Hypothalamus (tissue), 51 donors: ENCODE measurements around the gene ATG16L2.
"Not testable (repeated sequence)": the region's sequence is repeated elsewhere in the genome, so short reads cannot be mapped to it uniquely, and the experiment has no call there.

Experiments used
- DNase-seq, 51 donors: peaks; one replicate each; lab custom pipeline; 2025; lab: John Stamatoyannopoulos, UW

ATG16L2 gene

DNA sequence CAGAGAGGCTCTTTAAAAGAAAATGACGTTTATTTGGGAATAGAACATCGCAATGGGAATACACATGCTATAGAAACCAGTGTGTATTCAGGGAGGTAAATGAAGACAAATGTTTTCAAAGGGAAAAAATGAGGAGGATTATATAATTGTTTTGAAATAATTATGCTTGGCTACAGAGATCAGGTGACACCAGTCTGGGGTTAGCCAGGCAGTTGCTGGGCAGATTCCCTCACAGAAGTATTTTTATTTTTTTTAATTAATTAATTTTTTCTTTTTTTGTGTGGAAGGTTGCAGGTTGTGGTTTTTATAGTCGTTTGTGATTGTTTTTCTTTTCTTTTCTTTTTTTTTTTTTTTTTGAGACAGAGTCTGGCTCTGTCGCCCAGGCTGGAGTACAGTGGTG, 14.8 kb upstream of the ATG16L2 start:
- DNase-seq, result no peak

DNA sequence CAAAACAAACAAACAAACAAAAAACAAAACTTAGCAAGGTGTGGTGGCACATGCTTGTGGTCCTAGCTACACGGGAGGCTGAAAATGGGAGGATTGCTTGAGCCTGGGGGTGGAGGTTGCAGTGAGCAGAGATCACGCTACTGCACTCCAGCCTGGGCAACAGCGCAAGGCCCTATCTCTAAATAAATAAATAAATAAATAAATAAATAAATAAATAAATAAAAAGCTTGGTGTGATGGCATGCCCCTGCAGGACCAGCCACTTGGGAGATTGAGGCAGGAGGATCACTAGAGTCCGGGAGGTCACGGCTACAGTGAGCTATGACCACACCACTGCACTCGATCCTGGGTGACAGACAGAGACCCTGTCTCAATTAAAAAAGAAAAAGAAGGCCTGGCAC, 11.4 kb upstream of the ATG16L2 start:
- DNase-seq, result no peak

- DNase-seq, result no peak
Measured at GRCh38 chr11:72805216-72805615, 9.0 kb upstream of the ATG16L2 start.

DNA sequence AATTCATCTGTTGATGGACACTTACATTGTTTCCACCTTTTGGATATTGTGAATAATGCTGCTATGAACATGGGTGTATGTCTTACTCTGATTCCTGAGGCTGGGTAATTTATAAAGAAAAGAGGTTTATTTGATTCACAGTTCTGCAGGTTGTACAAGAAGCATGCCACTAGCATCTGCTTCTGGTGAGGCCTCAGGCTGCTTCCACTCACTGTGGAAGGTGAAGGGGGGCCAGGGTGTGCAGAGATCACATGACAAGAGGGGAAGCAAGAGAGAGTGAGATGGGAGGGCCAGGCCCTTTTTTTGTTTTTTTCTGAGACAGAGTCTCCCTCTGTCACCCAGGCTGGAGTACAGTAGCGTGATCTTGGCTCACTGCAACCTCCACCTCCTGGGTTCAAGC, 7.8 kb upstream of the ATG16L2 start:
- DNase-seq, result not testable (repeated sequence)

- DNase-seq, result no peak
Measured at GRCh38 chr11:72807021-72807693, 7.1 kb upstream of the ATG16L2 start.

GRCh38 chr11:72807792-72808191, 6.4 kb upstream of the ATG16L2 start:
- DNase-seq, result no peak

DNA sequence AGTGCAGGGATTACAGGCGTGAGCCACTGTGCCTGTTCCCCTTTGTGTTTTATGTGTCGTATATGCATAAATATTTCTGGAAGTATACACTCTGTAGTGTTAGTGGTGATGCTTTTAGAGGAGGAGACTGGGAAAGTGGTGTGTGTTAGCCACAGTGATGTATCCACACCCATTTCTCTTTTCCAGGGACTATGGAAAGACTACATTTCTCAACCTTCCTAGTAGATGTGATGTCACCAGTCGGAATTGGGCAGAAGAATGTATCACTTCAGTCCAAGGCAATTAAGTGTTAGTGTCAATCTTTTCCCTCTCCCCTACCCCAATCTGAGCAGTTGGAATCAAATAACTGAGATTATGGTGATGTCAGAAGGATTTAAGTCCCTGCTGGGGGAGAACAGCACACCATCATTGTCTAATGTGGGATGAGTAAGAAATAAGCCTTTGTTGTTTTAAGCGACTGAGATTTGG, 5.8 kb upstream of the ATG16L2 start:
- DNase-seq, result no peak

DNA sequence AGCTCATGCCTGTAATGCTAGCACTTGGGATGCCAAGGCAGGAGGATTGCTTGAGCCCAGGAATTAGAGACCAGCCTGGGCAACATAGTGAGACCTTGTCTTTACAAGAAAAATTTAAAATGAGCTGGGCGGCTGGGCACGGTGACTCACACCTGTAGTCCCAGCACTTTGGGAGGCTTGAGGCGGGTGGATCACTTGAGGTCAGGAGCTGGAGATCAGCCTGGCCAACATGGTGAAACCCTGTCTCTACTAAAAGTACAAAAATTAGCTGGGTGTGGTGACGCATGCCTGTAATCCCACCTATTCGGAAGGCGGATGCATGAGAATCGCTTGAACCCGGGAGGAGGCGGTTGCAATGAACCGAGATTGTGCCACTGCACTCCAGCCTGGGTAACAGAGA, 2.5 kb upstream of the ATG16L2 start:
- DNase-seq, result not testable (repeated sequence)

GRCh38 chr11:72812604-72812966, 1.6 kb upstream of the ATG16L2 start:
- no peak for DNase-seq

GRCh38 chr11:72812967-72813739, 1.1 kb upstream of the ATG16L2 start:
- DNase-seq, result peak in 6 of 51 donors; percentile 30 to 59 (median 38)

GRCh38 chr11:72813740-72814285, 398 bp upstream of the ATG16L2 start:
- peak; percentile 43 to 97 (median 87) for DNase-seq

GRCh38 chr11:72815110-72815618, 953 bp downstream of the ATG16L2 start:
- no peak for DNase-seq

- DNase-seq, result no peak
Measured at GRCh38 chr11:72816404-72816990, 2.3 kb downstream of the ATG16L2 start.

DNA sequence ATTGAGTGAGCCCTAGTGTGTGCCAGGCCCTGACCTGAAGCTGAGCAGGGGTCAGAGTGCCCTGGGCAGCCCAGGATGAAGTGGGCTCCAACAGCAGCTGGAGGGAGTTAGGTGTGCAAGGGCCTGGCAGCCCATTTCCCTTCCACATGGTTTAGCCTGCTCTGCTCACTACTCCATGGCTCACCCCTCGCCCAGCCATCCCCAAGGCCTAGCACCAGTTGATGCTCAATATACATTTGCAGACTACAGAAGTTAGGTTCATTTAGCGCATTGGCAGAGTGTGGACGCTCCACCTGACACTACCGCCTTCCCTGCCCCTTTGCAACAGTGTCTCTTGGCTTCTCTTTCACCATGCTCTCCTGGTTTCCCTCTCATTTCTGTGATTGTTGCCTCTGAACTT, 3.8 kb downstream of the ATG16L2 start:
- no peak for DNase-seq

- DNase-seq, result no peak
Measured at GRCh38 chr11:72818971-72819370, 4.8 kb downstream of the ATG16L2 start.

GRCh38 chr11:72820439-72821139, 6.4 kb downstream of the ATG16L2 start:
- DNase-seq, result no peak

GRCh38 chr11:72821221-72821919, 7.2 kb downstream of the ATG16L2 start:
- DNase-seq, result no peak

GRCh38 chr11:72821920-72822799, 7.9 kb downstream of the ATG16L2 start:
- DNase-seq, result peak in 50 of 51 donors; percentile 35 to 93 (median 82)
